Fibroblast of villous mesenchyme (primary cell): Measurements from ENCODE around the gene REN. TPM values are rescaled to one million over a fixed set of nuclear protein-coding genes. Genes with fewer than 3 reads are reported as not detected.

Source experiments
- DNase-seq: peaks from one replicate; pipeline ENCODE4 v3.0.0-alpha.2; 2010; ENCODE audit warnings: low read depth
- H3K4me3 ChIP-seq: 2 replicates; pipeline ENCODE4 v1.5.1; 2011; ENCODE audit warnings: low read depth, mild to moderate bottlenecking, low read length
- total RNA-seq: library from RNA; depleted of rRNA; stranded (reverse); fragments of >200 nt; gene quantifications from 2 replicates; pipeline ENCODE4 v1.2.3, GENCODE V29; 2012
- TF ChIP-seq, protein P1 (sequence below): IDR thresholded peaks from 2 replicates; pipeline ENCODE4 v1.5.1; 2012; ENCODE audit warnings: low read depth, mild to moderate bottlenecking, low read length; ENCODE audit not compliant: insufficient read depth

Gene REN
- total RNA-seq, 1 donor = 4.3 TPM

DNA sequence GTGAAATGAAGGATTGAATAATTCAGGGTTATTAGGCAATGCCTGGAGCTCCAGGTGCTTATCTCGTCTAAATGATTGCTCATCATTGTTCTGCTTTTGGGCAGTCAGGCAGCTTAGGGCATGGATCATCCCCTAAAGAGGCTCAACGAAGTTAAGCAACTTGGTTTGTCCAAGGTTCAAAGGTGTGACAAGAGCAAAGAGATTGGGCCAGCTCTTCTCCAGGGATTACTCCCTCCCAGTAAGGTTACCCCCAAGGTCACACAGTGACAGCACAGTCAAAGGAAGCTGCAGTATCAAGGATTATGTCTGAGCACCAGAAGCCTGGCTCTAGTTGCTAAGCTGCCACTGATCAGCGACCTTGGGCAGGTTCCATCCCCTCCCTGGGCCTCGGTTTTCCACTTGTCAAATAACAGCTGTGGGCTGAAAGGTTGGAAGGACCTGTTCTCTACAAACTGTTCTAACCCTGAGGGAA, 21.1 kb downstream of the REN start:
- TF ChIP-seq, protein P1, sequence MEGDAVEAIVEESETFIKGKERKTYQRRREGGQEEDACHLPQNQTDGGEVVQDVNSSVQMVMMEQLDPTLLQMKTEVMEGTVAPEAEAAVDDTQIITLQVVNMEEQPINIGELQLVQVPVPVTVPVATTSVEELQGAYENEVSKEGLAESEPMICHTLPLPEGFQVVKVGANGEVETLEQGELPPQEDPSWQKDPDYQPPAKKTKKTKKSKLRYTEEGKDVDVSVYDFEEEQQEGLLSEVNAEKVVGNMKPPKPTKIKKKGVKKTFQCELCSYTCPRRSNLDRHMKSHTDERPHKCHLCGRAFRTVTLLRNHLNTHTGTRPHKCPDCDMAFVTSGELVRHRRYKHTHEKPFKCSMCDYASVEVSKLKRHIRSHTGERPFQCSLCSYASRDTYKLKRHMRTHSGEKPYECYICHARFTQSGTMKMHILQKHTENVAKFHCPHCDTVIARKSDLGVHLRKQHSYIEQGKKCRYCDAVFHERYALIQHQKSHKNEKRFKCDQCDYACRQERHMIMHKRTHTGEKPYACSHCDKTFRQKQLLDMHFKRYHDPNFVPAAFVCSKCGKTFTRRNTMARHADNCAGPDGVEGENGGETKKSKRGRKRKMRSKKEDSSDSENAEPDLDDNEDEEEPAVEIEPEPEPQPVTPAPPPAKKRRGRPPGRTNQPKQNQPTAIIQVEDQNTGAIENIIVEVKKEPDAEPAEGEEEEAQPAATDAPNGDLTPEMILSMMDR = no peak
- DNase-seq = no peak
- no peak overlapping the region for H3K4me3 ChIP-seq

DNA sequence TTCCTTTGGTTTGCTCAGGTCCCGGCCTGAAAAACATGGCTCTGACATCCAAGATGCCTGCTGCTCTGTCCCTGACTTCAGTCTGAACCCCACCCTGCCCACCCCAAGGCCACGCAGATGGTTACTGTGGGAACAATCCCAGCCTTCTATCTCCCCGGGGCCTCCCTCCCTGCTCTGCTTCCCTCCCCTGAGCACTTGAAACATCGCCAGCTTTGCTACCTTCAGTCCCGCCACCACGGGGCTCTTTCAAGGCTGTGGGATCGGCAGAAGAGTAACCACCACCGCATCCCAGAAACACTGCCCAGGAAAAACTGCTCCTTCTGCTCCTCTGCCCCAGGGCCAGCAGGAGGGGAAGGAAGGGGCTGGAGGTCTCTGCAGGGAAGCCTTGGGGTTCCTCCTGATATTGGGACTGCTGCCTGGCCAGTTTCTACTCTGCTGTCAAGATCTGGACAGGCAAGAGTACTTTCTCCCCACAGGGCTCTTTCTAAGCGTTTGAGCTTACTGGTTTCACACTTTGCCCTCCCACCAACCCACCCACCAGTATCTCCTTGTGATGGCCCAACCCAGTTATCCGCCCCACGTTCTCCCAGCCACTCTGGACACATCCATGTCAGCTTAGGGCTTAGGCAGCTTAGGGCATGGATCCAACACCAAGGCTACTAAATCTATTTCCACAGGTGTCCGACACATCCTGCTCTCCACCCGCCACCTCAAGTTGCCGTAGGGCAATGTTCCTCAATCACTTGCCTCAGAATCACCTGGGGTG, 22.7 kb downstream of the REN start:
- H3K4me3 ChIP-seq = no peak overlapping the region
- no peak for DNase-seq
- TF ChIP-seq, protein P1 = no peak

DNA sequence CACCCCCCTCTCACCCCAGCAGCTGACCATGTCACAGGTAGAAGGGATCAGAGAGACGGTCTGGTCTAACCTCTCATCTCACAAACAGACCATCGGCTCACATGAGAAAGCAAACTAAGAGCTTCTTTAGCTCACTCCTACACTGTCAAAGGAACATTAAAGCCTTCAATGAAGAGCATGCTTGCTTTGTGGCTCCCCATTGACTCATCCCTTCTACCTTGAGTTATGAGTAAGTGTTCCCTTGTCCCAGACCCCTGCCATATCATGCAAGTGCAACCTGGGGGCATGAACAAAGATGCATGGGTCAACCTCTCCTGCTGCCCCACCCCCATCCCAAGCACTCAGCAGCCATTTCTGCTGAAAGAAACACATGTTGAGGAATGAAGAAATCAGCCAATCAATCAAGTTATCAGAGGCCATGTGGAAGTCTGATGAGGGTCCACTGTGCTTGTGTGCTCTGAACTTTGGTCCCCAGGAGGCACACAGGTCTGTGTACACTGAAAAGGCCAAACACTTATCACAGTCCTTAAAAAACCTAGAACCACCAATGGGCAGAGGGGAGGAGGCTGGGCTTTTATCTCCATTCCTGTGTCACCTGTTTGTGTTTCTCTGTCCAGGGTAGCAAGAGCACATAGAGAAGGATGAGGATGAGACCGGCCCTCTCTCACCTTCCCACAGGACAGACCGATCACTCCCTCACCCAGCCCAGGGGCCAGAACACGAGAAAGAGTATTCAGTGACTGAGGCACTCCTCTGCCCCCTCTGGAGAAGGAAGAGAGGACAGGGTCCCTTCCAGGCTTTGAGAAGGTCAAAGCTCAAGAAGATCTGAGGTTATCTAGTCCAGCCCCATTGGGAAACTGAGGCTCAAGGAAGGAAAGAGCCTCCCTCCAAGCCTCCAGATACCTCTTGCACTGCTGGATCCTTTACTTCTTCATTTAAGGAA, 23.8 kb downstream of the REN start:
- H3K4me3 ChIP-seq = no peak overlapping the region
- no peak for DNase-seq
- TF ChIP-seq, protein P1 = no peak

DNA sequence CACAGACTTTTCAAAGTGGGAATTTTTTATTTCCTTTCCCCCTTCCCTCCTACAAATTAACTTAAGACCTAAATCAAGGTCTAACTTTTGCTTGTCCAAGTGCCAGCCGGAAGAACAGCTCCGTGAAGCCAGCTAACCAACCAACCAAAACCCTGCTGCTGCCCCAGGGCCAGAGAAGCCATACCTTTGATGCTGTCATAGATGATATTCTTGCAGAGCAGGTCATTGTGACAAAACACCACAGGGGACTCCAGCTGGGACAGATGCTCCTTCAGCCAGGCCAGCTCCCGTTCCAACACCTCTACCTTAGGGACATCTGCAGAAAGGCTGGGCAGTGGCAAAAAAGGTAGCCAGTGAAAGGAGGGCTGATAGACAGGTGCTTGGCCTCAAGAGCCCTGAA, 25.0 kb downstream of the REN start:
- H3K4me3 ChIP-seq = no peak overlapping the region
- TF ChIP-seq, protein P1 = no peak
- no peak for DNase-seq

DNA sequence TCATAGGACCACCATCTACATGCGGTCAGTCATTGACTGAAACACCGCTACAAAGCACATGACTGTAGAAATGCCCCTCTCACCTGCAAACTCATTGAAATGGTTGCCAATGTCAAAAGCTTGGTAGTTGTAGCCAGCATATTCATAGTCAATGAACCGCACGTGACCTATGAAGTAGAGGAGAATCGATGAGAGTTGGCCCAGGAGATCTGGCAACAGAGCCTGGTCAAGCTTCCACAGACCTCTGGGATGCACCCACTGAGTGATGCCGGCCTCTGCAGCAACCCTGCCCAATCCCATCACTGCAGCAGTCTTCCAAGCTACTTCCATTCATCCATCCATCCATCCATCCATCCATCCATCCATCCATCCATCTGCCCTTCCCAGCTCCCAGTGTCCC, 26.2 kb downstream of the REN start:
- no peak for DNase-seq
- no peak overlapping the region for H3K4me3 ChIP-seq
- TF ChIP-seq, protein P1 = no peak

DNA sequence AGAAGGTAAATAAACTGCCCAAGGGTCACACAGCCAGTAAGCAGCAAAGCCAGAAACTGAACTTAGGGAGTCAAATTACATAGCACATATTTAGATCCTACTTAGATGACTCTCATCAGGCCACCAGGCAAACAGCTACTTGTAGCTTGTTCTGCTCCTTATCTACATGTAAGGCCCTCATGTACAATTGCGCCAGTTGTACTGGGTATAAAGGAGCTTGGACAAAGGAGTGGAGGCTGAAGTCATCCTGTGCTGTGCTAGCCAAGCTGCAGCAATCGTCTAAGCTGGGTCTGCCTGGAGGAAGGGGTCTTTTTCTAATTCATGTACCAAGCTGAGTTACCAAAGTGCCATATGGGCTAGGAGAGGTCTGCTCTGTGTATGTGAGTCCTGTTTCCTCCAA, 27.0 kb downstream of the REN start:
- DNase-seq = peak; percentile 21

More for the DNA sequence above, 27.0 kb downstream of the REN start:
- no peak overlapping the region for H3K4me3 ChIP-seq
- TF ChIP-seq, protein P1 = no peak
